Colonic mucosa (tissue), 4 donors: ENCODE results near the gene CCDC24. TPM values are rescaled to one million over a fixed set of nuclear protein-coding genes. Genes with fewer than 3 reads are reported as not detected.

Experiments used
- DNase-seq: peaks from one replicate; pipeline ENCODE4 v3.0.0-alpha.2; 2020
- H3K27ac ChIP-seq: fragments of 200-600 bp; one replicate; pipeline ENCODE4 v1.8.0; 2021
- H3K27me3 ChIP-seq: fragments of 200-600 bp; one replicate; pipeline ENCODE4 v1.8.0; 2021
- H3K36me3 ChIP-seq: fragments of 200-600 bp; one replicate; pipeline ENCODE4 v1.8.0; 2021
- H3K4me1 ChIP-seq: fragments of 200-600 bp; one replicate; pipeline ENCODE4 v1.8.0; 2021; ENCODE audit warnings: mild to moderate bottlenecking
- H3K4me3 ChIP-seq: fragments of 200-600 bp; one replicate; pipeline ENCODE4 v1.8.0; 2021
- H3K9ac ChIP-seq, 2 donors: one replicate each; pipeline ENCODE4 v1.7.0; 2013; ENCODE audit warnings: control low read depth in 2 of 2, low read depth in 2 of 2, low read length in 2 of 2
- H3K9me3 ChIP-seq: fragments of 200-600 bp; one replicate; pipeline ENCODE4 v1.8.0; 2021
- intact Hi-C: fragments of 100-400 bp; cut with DNase I; formaldehyde crosslinking; loops from one replicate; pipeline ENCODE4 v1.14.1; 2022
- total RNA-seq, 2 donors: library from RNA; stranded (reverse); fragmentation: NEBNext Ultra II Directional in 1 of 2; extraction: Animal tissue kit (Norgen Biotek cat#: 25700) in 1 of 2; gene quantifications; one replicate each; pipeline ENCODE4 v1.2.1, GENCODE V29; 2021
- TF ChIP-seq, protein P1 (sequence below): fragments of 200-600 bp; IDR thresholded peaks from one replicate; pipeline ENCODE4 v1.8.0; 2022; ENCODE audit warnings: antibody characterized with exemption, mild to moderate bottlenecking
- donor health status: healthy.
- donor health status: DM: no; HTN: no; CAD: no.
- donor health status: DM: no; HTN: no; CAD: no.

Gene CCDC24
- total RNA-seq, 2 donors from 2014 or later, result 20.3 to 24.6 TPM

DNA sequence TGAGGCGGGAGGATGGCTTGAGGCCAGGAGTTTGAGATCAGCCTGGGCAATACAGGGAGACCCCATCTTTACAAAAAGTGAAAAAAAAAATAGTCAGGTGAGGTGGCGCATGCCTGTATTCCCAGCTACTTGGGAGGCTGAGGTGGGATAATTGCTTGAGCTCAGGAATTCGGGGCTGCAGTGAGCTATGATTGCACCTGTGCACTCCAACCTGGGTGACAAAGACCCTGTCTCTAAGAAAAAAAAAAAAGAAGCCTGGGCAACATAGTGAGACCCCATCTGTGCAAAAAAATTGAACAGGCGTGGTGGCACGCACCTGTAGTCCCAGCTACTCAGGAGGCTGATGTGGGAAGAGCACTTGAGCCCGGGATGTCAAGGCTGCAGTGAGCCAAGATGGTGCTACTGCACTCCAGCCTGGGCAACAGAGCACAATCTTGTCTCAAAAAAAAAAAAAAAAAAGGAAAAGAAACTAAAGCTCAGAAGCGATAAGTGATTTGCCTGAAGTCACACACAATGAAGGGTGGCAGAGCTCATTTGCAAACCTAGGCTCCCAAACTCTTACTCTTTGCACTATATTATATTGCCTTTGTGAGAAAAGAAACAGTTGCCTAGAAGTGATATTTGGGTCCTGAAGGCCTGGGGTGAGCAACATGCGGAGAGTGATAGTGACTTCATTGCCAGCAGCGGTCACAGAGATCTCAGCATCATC lies 2.0 kb downstream of the CCDC24 start:
- intact Hi-C loops, result no loop called here
- TF ChIP-seq, protein P1, sequence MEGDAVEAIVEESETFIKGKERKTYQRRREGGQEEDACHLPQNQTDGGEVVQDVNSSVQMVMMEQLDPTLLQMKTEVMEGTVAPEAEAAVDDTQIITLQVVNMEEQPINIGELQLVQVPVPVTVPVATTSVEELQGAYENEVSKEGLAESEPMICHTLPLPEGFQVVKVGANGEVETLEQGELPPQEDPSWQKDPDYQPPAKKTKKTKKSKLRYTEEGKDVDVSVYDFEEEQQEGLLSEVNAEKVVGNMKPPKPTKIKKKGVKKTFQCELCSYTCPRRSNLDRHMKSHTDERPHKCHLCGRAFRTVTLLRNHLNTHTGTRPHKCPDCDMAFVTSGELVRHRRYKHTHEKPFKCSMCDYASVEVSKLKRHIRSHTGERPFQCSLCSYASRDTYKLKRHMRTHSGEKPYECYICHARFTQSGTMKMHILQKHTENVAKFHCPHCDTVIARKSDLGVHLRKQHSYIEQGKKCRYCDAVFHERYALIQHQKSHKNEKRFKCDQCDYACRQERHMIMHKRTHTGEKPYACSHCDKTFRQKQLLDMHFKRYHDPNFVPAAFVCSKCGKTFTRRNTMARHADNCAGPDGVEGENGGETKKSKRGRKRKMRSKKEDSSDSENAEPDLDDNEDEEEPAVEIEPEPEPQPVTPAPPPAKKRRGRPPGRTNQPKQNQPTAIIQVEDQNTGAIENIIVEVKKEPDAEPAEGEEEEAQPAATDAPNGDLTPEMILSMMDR, result no peak
- Histone ChIP-seq H3K4me1 (no peaks in the 10 kb centered on the region), H3K9me3 (no peaks in the 10 kb centered on the region), H3K4me3 (no peak overlapping the region), H3K27me3 (no peaks in the 10 kb centered on the region), H3K36me3 (no peaks in the 10 kb centered on the region), H3K27ac (no peak overlapping the region), H3K9ac (no peak overlapping the region)
- DNase-seq, result no peak

DNA sequence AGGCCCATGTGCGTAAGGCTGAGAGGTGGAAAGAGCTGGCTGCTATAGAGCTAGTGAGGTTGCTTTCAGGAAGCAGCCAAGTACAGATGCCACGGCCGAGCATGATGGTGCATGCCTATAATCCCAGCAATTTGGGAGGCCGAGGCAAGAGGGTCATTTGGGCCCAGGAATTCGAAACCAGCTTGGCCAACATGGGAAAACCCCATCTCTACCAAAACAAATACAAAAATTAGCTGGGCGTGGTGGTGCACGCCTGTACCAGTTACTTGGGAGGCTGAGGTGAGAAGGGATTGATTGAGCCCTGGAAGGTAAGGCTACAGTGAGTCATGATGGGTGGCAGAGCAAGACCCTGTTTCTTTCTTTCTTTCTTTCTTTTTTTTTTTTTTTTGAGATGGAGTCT lies 2.7 kb downstream of the CCDC24 start:
- intact Hi-C loops, result no loop called here
- no peak for DNase-seq
- Histone ChIP-seq H3K9me3 (no peaks in the 10 kb centered on the region), H3K27me3 (no peaks in the 10 kb centered on the region), H3K36me3 (no peaks in the 10 kb centered on the region), H3K4me3 (no peak overlapping the region), H3K9ac (no peak overlapping the region), H3K4me1 (no peaks in the 10 kb centered on the region), H3K27ac (no peak overlapping the region)
- TF ChIP-seq, protein P1, result no peak

DNA sequence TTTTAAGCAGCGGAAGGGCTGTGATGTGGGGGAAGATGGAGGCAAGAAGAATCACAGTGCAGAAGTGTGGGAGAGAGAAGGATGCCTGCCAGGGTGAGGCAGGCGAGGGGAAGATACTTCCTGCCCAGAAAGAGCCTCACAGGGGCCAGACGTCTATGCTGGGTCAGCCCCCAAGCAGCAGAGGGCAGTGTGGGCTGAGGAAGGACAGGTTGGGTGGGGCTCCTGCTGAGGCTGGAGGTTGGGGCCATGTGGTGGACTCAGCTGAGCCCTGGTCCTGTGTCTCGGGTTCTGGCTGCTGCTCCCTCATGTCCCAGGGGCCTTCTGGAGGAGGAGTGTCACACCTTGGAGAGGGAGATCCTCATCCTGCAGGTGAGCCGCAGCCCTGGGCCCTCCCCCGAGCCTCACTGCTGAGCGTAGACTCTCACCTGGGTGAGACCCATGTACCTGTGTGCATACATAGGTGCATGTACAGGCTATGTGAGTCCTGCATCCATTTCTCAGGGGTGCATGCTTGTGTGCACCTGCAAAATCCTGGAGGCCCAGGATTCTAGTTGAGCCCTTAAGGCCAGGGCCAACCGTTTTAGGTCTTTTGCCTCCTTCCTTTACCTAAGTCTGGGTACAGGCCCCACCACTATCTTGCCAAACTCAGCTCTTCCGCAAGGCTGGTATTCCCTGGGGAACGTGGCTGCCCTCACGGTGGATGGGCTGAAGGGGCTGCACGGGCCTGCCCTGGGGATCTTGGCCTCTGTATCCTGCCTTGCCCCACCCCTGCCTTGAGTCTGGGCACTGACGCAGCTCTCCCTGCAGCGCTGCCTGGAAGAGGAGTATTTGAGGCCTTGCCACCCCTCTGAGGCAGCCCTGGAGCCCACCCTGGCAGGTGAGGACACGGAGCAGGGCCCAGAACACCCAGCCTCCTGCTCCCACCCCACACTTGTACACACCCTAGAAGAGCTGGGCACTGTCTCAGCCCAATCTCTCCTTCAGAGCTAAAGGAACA lies 3.7 kb downstream of the CCDC24 start:
- Histone ChIP-seq H3K9ac (no peak overlapping the region), H3K36me3 (no peaks in the 10 kb centered on the region), H3K27me3 (no peaks in the 10 kb centered on the region), H3K27ac (no peak overlapping the region), H3K9me3 (no peaks in the 10 kb centered on the region), H3K4me1 (no peaks in the 10 kb centered on the region), H3K4me3 (no peak overlapping the region)
- TF ChIP-seq, protein P1, result peak; percentile 32
- DNase-seq, result peak; percentile 43
- intact Hi-C loops, result no loop called here

DNA sequence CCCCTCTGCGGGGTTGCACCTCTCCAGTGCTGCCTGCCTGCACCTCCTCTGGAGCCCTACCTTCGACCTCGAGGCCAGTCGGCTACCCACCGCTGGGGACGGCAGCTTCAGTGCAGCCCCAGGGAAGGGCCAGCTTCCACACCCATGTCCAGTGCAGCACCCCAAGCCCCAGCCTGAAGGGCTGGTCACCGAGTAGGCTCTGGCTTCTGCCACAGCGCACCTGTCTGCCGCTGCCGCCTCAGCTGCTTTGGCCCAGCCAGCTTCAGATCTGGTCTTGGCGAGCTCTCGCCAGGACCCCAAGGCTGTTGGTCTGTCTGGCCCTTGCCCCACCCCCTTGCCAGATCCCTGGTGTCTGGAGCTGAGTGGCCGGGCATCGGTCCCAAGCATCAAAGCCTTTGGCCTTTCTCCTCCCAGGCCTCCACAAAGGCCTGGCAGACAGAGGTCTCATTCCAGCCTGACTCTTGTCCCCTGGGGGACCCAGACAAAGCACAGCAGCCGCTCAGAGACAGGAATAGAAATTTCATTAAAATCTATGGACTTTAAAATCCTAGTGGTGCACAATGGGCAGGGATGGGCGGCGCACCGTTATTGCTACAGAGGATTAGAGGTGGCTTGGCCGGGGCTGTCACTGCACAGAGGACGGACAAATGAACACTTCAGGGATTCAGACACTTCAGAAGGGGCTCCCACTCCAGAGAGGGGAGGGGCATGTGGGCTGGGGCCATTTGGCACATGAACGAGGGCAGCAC lies 4.8 kb downstream of the CCDC24 start:
- Histone ChIP-seq H3K36me3 (no peaks in the 10 kb centered on the region), H3K27me3 (no peaks in the 10 kb centered on the region), H3K9me3 (no peaks in the 10 kb centered on the region), H3K4me1 (no peaks in the 10 kb centered on the region), H3K4me3 (no peak overlapping the region), H3K9ac (no peak overlapping the region), H3K27ac (no peak overlapping the region)
- intact Hi-C loops, result no loop called here
- TF ChIP-seq, protein P1, result no peak
- no peak for DNase-seq

DNA sequence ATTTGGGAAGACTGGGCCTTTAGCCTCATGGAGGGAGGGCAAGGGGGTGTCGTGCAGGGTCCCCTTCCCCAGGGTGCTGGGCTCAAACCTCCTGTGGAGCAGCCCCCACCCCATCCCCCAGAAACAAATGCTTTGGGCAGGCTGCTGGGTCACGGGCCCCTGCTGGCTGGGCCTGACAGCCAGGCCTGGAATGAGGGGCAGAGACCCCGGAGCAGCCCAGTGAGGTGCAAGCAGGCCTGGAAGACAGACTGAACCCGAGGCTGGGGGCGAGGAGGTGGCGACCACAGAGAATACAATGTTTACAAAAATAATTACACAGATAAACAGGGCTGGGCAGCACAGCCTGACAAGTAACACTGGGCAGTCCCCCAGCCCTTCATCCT lies 5.3 kb downstream of the CCDC24 start:
- Histone ChIP-seq H3K4me1 (no peaks in the 10 kb centered on the region), H3K27me3 (no peaks in the 10 kb centered on the region), H3K9ac (no peak overlapping the region), H3K9me3 (no peaks in the 10 kb centered on the region), H3K36me3 (no peaks in the 10 kb centered on the region), H3K4me3 (no peak overlapping the region), H3K27ac (no peak overlapping the region)
- TF ChIP-seq, protein P1, result no peak
- intact Hi-C loops, result no loop called here
- DNase-seq, result no peak
